NCI-H128 (cell line): ENCODE data around the gene DNAH3.

Experiments used
- DNase-seq: peaks from one replicate; lab custom pipeline; 2025; ENCODE audit not compliant: unreplicated experiment; lab: John Stamatoyannopoulos, UW

DNAH3 gene

GRCh38 chr16:20911361-20911760 is 239.3 kb downstream of the DNAH3 start:
- no peak for DNase-seq

DNA sequence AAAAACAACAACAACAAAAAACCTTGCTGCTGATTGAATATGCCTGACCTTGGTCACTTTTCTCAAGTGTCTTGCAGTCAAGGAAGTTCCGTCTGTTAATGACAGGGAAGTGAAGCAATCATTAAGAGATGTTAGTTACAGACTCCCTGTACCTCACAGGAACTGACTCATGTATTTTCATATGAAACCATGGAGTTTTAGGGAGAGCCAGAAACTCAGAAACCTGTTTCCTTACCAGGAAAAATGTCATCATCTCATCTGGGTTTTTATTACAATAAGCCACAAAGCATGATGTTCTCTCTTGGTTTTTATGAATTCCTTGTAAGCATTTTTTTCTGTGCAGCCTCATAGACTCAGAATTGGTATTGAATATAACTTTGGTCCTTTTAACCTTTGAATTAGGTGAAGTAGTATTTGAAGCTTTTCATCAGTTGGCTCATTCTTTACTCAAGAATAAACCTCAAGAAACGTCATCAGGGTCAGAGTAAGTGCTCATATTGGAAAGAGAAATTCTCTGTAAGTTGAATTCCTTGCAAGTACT is 239.8 kb downstream of the DNAH3 start:
- no peak for DNase-seq

- DNase-seq = no peak
These were observed 244.0 kb downstream of the DNAH3 start for GRCh38 chr16:20906341-20907255.

GRCh38 chr16:20905576-20905975 is 245.1 kb downstream of the DNAH3 start:
- no peak for DNase-seq

DNA sequence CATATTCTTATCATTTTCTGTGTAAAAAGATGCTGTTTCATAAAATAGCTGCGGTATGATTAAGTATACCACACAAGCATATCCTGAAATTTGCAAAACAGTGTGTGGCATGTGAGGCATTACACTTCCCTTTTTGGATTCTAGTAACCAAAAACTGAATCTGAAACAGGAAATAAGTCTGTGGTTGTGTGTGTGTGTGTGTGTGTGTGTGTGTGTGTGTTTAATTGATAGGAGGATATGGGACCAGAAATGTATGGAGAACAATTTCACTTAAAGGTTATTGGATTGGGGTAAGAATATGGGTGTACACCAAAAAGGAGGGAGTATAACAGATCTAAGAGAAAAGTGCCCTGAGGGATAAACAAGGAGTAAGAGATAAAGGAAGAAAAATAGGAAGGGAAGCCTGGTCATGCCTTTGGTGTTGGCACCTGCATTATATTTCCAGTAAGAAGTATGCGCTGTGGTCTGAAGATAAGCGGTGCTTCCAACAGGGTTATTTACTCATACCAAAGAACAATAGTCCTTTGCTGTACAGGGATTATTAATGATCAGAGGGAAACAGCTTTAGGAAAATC is 246.1 kb downstream of the DNAH3 start:
- no peak for DNase-seq

DNA sequence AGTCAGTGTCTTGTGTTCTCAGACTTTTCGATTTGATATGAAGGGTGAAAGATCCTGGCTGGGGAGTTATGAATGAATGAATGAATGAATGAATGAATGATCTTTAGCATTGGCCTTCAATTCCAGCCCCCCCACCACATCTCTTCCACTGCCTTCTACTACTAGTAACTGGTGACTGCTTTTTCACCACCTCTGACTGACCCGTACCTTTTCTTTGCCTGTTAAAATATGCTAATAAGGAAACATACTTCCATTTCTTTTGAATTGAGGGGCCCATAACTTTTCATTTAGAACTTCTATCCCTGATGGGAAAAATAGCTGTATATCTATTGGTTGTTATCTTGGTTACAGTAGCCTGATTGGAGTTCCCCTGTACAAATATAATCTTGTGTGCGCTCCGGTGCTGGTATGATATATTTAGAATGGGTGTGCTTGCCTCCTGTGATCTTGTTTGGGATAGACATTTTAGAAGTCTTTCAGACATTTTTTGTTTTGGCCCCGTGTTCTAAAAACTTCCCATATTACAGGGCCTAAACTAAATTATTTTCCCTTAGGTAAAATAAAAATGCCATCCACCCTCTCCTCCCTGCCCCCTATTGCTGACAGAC is 246.6 kb downstream of the DNAH3 start:
- no peak for DNase-seq

DNA sequence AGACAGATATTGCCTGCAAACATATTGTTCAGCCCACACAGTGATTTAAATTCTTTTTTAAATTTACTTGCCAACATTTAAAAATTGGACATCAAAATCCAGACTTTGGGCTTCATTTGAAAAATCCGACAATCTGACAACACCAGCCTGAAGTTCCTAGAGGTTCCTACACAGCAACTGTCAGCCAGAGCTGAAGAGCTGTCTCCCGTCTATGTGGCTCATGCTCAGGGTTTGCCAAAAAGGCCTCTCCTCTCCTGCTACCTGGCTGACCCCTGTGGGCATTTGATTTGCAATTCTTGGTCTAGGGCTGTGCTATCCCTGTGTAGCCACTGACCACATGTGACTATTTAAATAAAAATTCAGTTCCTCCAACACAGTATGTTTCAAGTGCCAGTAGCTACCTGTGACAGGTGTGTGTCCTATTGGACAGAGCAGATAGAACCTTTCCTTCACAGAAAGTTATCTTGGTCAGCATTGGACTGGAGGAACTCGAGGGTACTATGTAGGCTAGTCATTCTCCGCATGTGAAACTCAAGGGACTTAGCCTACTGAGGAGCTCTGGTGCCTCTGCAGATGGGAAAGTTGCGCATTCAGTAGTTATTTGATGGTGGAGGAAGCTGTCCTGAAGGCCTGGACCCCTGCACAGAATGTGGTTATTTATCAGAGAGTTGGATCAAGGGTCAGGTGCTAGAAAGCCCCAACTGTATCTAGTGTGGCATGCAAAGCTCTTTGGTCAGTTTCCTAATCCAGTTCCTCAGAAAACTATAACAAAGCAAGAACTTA is 247.3 kb downstream of the DNAH3 start:
- DNase-seq = no peak

- DNase-seq = no peak
These were observed 248.2 kb downstream of the DNAH3 start for GRCh38 chr16:20902426-20902825.

- no peak for DNase-seq
These were observed 249.1 kb downstream of the DNAH3 start for GRCh38 chr16:20901436-20902112.

GRCh38 chr16:20901068-20901435 is 249.6 kb downstream of the DNAH3 start:
- no peak for DNase-seq

DNA sequence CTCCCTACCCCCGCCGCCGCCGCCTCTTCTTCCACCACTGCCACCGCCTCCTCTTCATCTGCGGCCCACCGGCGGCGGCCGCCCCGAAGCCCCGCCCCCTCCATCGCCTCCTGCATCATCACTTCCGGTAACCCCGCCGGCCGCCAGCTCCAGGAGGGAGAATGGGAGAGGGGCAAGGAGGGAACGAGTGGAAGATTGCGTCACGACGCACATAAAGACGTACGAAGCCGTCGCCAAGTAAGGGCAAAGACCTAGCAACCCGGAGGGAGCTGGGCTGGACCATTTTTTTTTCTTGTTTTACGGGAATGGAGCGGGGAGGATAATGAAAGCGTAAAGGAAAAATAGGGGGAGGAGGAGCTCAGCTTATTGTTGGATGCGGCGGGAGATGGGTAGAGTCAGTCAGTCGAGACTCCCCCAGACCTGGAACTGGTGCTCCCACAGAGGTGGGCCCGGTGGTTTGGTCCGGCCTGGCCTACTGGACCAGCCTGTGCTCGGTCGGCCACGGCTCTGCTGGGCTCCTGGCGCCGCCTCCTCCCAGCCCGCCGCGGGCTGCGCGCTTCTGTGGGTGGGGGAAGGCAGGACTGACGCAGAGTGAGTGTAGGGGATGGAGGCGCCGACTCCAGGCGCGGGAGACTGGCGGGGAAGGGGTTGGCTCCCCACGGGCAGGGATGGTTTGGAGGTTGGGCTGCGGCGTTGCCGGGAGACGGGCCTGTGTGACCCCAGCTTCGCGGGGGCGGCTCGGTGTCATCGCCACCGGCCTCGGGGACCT is 250.2 kb downstream of the DNAH3 start, which contains the start of the genes DCUN1D3 and LYRM1:
Gene DCUN1D3, minus strand, starts transcription at position 60 of the 769 bp plus-strand sequence. CDS start 37,820 bp downstream, outside the sequence.
Gene LYRM1, plus strand, starts transcription at position 473 of the 769 bp plus-strand sequence. CDS start 14,785 bp downstream, outside the sequence.
- DNase-seq = peak; percentile 78

GRCh38 chr16:20899477-20900298 is 251.0 kb downstream of the DNAH3 start:
- DNase-seq = no peak

DNA sequence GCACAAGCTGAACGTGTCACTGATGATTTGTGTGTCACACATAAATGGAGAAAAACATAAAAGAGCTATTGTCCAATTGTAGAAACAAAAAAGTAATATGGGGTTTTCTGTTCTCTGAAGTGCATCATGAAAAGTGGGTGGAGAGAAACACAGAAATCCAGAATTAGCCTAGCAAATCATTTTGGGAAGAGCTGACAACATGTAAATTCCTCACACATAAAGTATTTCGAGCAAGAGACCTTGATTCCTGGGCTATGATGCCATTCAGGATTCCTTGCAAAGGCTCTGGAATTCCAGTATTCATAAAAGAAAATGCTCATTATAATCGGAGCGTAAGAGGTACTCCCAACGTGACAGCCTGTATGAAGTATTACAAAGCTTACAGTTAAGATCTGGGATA is 251.6 kb downstream of the DNAH3 start:
- DNase-seq = no peak

- DNase-seq = no peak
These were observed 252.7 kb downstream of the DNAH3 start for GRCh38 chr16:20897922-20898321.

DNA sequence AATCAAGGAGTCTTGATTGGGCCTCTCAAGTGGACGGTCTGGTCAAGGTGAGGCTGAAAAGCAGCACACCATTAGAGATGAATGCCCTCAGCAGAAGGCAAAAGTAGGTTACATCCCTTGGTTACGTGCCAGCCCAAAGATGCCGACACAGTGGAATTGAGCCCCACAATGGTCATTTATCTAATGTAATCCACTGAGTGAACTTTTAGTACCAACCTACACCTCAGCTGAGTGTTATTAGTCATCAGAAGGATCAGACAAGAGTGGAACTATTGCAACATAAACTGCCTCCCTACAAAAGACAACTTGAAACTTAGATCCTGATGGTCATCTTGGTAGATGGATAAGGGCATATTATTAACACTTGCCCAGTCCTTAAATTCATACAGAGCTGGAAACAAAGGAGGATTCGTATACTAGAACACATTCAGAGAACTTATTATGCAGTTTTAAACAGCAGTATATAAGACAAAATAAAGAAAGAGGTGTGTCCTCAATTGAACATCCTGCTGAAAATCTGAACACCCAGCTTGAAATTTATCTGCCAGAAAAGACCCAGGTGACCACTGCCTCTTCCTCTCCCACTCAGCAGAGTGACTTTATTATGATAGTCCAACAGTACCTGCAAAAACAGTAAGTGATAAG is 253.3 kb downstream of the DNAH3 start:
- DNase-seq = no peak

GRCh38 chr16:20894388-20894787 is 256.3 kb downstream of the DNAH3 start:
- DNase-seq = no peak

GRCh38 chr16:20889625-20890275 is 260.9 kb downstream of the DNAH3 start:
- DNase-seq = no peak

DNA sequence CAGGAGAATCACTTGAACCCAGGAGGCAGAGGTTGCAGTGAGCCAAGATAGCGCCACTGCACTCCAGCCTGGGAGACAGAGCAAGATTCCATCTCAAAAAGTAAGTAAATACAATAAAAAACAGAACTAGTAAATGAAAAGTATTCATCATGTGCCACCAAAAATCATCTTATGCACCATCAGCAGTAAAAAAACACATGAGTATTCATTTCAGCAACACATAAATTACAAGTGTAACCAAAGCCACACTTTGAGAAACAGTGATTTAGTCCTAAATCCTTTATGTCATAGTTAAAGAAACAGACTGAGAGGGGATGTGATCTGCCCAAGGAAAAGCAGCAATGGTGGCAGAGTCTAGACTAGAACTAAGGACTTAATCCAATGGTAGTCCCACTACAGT is 263.4 kb downstream of the DNAH3 start:
- DNase-seq = no peak
